ENCODE measurements around the gene PER2. TPM values are rescaled to one million over a fixed set of nuclear protein-coding genes. Genes with fewer than 3 reads are reported as not detected.

The PER2 gene
- total and polyA plus RNA-seq, 2 of the 13 experiments (the other 11 are each of a cell fraction or from before 2014, with no cell fraction given): 5.1 to 9.4 TPM

GRCh38 chr2:238320246-238320647, 31.8 kb upstream of the PER2 start, which contains the start of gene TRAF3IP1 (continued):
- TF ChIP-seq ZNF230 (CRISPR knock-in tag; IDR thresholded peaks at IDR 0.05): 0 out of 2 replicates have a peak, but pooled peaks have one; percentile 3
- TF ChIP-seq ZNF574 (CRISPR knock-in tag; IDR thresholded peaks at IDR 0.05): peak; percentile 75
- TF ChIP-seq ASH2L (IDR thresholded peaks at IDR 0.05; ENCODE audit: insufficient read length, low read depth, low read length): no peak
- no peak for TF ChIP-seq ZSCAN12 (CRISPR knock-in tag; IDR thresholded peaks at IDR 0.05)
- TF ChIP-seq SKIL (CRISPR knock-in tag; IDR thresholded peaks at IDR 0.05; ENCODE audit: borderline replicate concordance): no peak
- TF ChIP-seq ZNF121 (CRISPR knock-in tag; IDR thresholded peaks at IDR 0.05): no peak
- peak; percentile 19; the same call in 1 of the 2 replicates for TF ChIP-seq ZNF350 (CRISPR knock-in tag; IDR thresholded peaks at IDR 0.05; ENCODE audit: borderline replicate concordance, low read depth)
- TF ChIP-seq HHEX (CRISPR knock-in tag; IDR thresholded peaks at IDR 0.05): no peak
- no peak for TF ChIP-seq SOX13 (IDR thresholded peaks at IDR 0.05)
- peak in 1 of 2 experiments; percentile 24; a peak in 1 of 4 replicates for TF ChIP-seq SOX13 (CRISPR knock-in tag; conservative IDR thresholded peaks at IDR 0.05 in 1 of 2, IDR thresholded peaks at IDR 0.05 in 1 of 2)
- no peak for TF ChIP-seq ZNF709 (CRISPR knock-in tag; IDR thresholded peaks at IDR 0.05)
- 0 out of 2 replicates have a peak, but pooled peaks have one; percentile 32 for TF ChIP-seq POLR2G (IDR thresholded peaks at IDR 0.05; ENCODE audit: low read depth, low read length)
- TF ChIP-seq BHLHE40 (IDR thresholded peaks at IDR 0.05; ENCODE audit: low read length): no peak; the same call in 1 of the 2 replicates
- TF ChIP-seq ZNF333 (CRISPR knock-in tag; IDR thresholded peaks at IDR 0.05; ENCODE audit: borderline replicate concordance): no peak
- TF ChIP-seq ZC3H13 (CRISPR knock-in tag; IDR thresholded peaks at IDR 0.05): 0 out of 2 replicates have a peak, but pooled peaks have one; percentile 4
- no peak for TF ChIP-seq KLF12 (CRISPR knock-in tag; IDR thresholded peaks at IDR 0.05; ENCODE audit: borderline replicate concordance)
- peak; percentile 81 for TF ChIP-seq GMEB1 (CRISPR knock-in tag; IDR thresholded peaks at IDR 0.05; ENCODE audit: borderline replicate concordance)
- no peak for TF ChIP-seq PHB2 (IDR thresholded peaks at IDR 0.05; ENCODE audit: partially characterized antibody)
- TF ChIP-seq HOXA3 (CRISPR knock-in tag; IDR thresholded peaks at IDR 0.05): peak; percentile 66
- peak; percentile 46 for TF ChIP-seq RBM39 (IDR thresholded peaks at IDR 0.05; ENCODE audit: low read depth, low read length, poor library complexity, severe bottlenecking)
- 0 out of 2 replicates have a peak, but pooled peaks have one; percentile 23 for TF ChIP-seq CSRNP1 (CRISPR knock-in tag; IDR thresholded peaks at IDR 0.05)
- 0 out of 2 replicates have a peak, but pooled peaks have one; percentile 63 for TF ChIP-seq IRX3 (CRISPR knock-in tag; IDR thresholded peaks at IDR 0.05; ENCODE audit: borderline replicate concordance, low read depth)
